Mesodermal cell (in vitro differentiated cells): ENCODE results near the gene ANXA4.

Source experiments
- H3K27ac ChIP-seq: 2 replicates; pipeline ENCODE4 v1.7.0; 2013; ENCODE audit warnings: mild to moderate bottlenecking, low read depth, low read length, moderate library complexity; ENCODE audit not compliant: severe bottlenecking
- H3K36me3 ChIP-seq: 2 replicates; pipeline ENCODE4 v1.7.1; 2013; ENCODE audit warnings: mild to moderate bottlenecking, low read length, moderate library complexity; ENCODE audit not compliant: control insufficient read depth, insufficient read depth
- H3K4me1 ChIP-seq: one replicate; pipeline ENCODE4 v1.7.1; 2013; ENCODE audit warnings: mild to moderate bottlenecking, low read length; ENCODE audit not compliant: insufficient read depth, control insufficient read depth, poor library complexity, severe bottlenecking
- H3K4me3 ChIP-seq: 2 replicates; pipeline ENCODE4 v1.7.0; 2013; ENCODE audit warnings: low read length, control low read depth, mild to moderate bottlenecking; ENCODE audit not compliant: insufficient read depth, poor library complexity, severe bottlenecking; ENCODE audit errors: extremely low read depth
- H3K9me3 ChIP-seq: 2 replicates; pipeline ENCODE4 v1.7.1; 2013; ENCODE audit warnings: mild to moderate bottlenecking, low read length, moderate library complexity; ENCODE audit not compliant: control insufficient read depth
- WGBS, 2 experiments: methylation state at CpG; one replicate each; pipeline ENCODE4 v1.1.5; 2013; ENCODE audit warnings: missing lambda C conversion rate in 2 of 2; ENCODE audit not compliant: insufficient coverage in 2 of 2; 5-methylcytosine and 5-hydroxymethylcytosine counted together

ANXA4 gene

DNA sequence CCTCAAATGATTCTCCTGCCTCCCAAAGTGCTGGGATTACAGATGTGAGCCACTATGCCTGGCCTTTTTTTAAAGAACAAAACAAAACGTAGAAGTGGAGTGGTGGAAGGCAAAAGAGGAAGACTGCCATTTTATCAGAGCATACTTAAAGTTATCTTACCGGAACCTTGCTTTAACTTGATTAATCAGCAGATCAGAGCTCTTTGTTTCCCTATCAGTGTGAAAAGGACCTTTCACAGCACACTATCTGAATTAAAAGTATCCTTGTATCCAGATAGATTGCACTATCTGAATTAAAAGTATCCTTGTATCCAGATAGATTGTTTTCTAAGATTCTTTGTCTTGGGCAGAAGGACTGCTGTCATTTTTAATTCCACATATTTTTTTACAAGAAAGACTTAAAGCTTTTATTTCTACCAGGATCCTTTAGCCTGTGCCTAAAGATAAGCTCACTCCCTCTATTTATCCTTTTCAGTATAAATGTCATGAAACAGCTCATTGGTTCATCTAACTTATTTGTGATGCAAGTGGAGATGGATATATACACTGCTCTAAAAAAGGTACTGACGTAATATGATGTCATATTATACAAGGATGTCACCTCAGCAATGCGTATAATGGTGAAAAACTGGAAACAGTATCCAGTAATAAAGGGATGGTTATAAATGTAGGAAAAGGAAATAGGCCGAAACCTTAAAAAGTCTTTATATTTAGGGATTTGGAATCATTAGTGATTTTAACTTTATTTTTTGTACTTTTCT is 105.3 kb downstream of the ANXA4 start:
- WGBS, 2 experiments = 93 to 97% methylated on average over 2 to 4 of the region's 5 CpGs
- Histone ChIP-seq H3K36me3 (peaks cover 50% of the 10 kb centered on the region), H3K4me1 (no peaks in the 10 kb centered on the region), H3K4me3 (no peak overlapping the region), H3K9me3 (no peaks in the 10 kb centered on the region), H3K27ac (no peak overlapping the region)

DNA sequence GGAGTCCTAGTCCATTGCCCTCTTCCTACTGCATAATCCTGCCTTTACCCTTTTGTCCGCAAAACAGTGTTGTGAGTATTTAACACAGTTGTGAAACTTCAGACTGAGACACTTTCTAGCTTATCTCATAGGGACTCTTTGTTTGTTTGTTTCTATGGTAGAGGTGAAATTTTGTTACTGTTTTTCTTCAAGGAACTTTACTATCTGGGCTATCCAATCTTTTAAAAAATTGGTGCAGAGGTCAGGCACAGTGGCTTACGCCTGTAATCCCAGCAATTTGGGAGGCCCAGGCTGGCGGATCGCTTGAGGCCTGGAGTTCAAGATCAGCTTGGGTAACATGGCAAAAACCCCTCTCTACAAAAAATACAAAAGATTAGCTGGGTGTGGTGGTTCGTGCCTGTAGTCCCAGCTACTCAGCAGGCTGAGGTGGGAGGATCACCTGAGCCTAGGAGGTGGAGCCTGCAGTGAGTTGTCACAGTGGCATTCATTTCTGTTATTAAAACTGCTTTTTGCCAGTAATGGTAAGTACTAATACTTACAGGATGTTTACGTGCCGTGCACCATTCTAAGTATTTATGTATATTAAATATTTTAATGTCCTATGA is 106.4 kb downstream of the ANXA4 start:
- Histone ChIP-seq H3K9me3 (no peaks in the 10 kb centered on the region), H3K4me3 (no peak overlapping the region), H3K27ac (no peak overlapping the region), H3K4me1 (no peaks in the 10 kb centered on the region), H3K36me3 (peaks cover 58% of the 10 kb centered on the region)
- 82 to 100% methylated on average over 2 to 3 of the region's 7 CpGs for WGBS, 2 experiments

DNA sequence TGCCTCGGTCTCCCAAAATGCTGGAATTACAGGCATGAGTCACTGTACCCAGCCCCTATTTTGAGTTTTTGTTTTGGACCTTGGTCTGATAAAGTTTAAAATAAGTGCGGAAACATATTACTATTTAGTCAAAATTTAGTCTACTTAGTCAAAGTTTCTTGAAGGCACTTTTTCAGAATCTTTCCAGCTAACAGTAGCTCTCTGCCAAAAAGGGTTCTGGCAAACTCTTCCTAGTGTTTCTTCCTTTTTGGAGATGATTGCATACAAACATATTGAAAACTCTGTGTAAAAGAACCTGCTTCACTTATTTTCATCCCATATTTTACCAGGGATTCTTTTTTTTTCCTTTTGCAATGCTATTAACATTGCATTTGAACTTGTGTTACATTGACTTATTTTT is 116.3 kb downstream of the ANXA4 start:
- 83 to 100% methylated on average over 1 of the region's 2 CpGs for WGBS, 2 experiments

DNA sequence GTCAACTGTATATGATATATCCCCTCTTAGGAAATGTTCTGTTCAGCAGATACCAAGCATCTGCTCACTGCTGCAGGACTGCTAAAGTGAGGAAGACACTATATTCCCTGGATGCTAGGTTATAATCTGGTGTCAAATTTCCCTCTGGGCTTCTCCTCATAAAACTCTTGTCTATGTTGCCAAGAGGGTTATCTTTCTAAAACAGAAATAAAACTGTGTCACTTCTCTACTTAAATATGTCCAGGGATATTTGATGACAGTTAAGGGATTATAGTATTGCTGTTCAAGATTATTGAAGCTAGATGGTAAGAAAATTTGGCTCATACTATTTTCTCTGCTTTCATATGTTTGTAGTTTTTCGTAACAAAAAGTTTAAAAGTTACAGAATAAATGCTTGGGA is 121.4 kb downstream of the ANXA4 start:
- H3K36me3 ChIP-seq = peaks cover 33% of the 10 kb centered on the region
- H3K4me1 ChIP-seq = no peaks in the 10 kb centered on the region
- no peak overlapping the region for H3K27ac ChIP-seq
- no peaks in the 10 kb centered on the region for H3K9me3 ChIP-seq
- H3K4me3 ChIP-seq = no peak overlapping the region
- WGBS, 2 experiments = no CpG with 5 or more reads among the region's 1 CpG

More for the DNA sequence above, 116.3 kb downstream of the ANXA4 start:
- H3K27ac ChIP-seq = no peak overlapping the region
- peaks cover 5% of the 10 kb centered on the region for H3K36me3 ChIP-seq
- H3K4me3 ChIP-seq = no peak overlapping the region
- H3K4me1 ChIP-seq = no peaks in the 10 kb centered on the region
- H3K9me3 ChIP-seq = no peaks in the 10 kb centered on the region
